Esophagus squamous epithelium (tissue), 4 donors: ENCODE measurements around the gene FGR.

Experiments
- CTCF ChIP-seq, 6 experiments: fragments of 450-650 bp in 4 of 6; fragments of 200-600 bp in 2 of 6; sonication (generic) in 2 of 6; IDR thresholded peaks; one replicate each; pipeline ENCODE4 v1.5.1; 2016 to 2019; ENCODE audit warnings: antibody characterized with exemption in 6 of 6, mild to moderate bottlenecking in 4 of 6, moderate library complexity in 4 of 6
- POLR2A ChIP-seq, 4 donors: fragments of 450-650 bp; IDR thresholded peaks; one replicate each; pipeline ENCODE4 v1.6.1; 2017; ENCODE audit warnings: antibody characterized with exemption in 4 of 4, mild to moderate bottlenecking in 4 of 4, moderate library complexity in 3 of 4

- TF ChIP-seq POLR2A (IDR thresholded peaks at IDR 0.05) (no peak), CTCF (IDR thresholded peaks at IDR 0.05) (no peak)
These were observed 38.0 kb downstream of the FGR start for GRCh38 chr1:27596986-27597385.
